Measurements from ENCODE around the gene SENP5. TPM values are rescaled to one million over a fixed set of nuclear protein-coding genes. Genes with fewer than 3 reads are reported as not detected.

SENP5 gene
- total RNA-seq, 1 experiment from 2014 or later: 30.7 TPM

- no peak for DNase-seq (ENCODE audit: low read depth)
Measured at GRCh38 chr3:196967412-196968232, 99.9 kb downstream of the SENP5 start.

DNA sequence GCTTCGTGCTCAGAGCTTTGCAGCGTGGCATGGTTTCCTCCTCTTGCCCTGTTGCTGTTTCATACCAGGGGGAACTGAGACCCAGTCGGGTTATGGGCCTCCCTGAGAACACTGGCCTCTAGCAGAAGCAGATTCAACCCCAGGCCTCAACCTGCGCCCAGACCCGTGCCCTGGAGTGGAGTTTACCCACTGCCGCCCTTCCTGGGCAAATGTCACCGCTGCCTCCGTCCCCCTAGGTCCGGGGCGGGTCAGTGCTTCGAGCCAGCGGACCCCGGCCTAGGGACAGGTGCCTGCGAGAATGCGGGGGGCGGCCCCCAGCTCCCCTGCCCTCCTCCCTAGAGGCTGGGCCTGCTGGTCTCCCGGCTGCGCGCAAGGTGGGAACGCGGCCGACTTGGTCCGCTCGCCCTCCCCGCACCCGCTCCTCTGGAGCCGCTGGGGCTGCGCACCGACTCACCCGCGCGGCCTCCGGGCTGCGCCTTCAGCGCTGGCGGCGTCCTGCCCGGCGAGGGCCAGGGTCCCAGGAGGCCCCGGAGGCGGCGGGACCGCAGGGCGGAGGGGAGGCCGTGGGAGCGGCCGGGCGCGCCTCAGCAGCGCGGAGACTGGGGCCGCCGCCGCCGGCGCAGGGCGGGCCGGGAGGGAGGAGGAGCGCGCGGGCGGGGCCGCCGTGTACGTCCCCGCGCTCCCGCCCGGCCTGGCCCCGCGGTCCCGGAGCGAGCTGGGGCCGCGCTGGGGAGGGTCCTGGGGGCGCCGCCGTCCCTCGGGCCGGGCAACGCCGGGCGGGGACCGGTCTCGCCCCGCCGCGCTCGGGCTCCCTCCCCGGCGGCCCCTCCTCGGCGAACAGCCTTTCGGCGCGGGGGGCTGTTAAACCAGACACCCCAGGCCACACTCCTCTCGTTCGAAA, 100.8 kb downstream of the SENP5 start, which contains the start of gene PIGZ:
Gene PIGZ (minus strand): TSS at position 601 of the 901 bp plus-strand sequence. CDS start 16,802 bp downstream, outside the sequence.
- peak; percentile 10 for DNase-seq (ENCODE audit: low read depth)

DNA sequence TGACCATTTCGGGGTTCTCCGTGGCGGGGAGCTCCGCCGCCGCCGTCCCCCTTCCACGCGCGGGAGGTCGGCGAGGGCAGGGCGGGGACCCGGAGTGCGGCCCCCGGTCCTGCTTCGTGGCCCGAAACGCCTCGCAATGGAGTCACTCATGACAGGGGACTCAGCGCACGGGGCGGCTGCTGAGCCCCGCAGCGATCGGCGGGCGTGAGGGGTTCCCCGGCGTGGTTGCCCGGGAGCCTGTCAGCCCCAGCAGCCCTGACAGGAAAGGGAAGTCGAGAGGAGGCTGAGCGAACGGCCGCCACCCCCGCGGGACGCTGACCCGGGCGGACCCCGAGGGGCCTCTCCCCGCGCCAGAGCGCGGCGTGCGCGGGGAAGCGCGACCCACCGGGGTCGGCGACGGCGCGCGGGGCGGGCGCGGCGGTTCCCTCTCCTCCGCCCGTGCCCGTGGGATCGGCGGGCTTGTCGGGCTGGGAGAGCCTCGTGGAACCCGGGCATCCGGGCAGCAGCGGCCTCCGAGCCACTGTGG, 101.5 kb downstream of the SENP5 start:
- DNase-seq (ENCODE audit: low read depth): peak; percentile 10

DNA sequence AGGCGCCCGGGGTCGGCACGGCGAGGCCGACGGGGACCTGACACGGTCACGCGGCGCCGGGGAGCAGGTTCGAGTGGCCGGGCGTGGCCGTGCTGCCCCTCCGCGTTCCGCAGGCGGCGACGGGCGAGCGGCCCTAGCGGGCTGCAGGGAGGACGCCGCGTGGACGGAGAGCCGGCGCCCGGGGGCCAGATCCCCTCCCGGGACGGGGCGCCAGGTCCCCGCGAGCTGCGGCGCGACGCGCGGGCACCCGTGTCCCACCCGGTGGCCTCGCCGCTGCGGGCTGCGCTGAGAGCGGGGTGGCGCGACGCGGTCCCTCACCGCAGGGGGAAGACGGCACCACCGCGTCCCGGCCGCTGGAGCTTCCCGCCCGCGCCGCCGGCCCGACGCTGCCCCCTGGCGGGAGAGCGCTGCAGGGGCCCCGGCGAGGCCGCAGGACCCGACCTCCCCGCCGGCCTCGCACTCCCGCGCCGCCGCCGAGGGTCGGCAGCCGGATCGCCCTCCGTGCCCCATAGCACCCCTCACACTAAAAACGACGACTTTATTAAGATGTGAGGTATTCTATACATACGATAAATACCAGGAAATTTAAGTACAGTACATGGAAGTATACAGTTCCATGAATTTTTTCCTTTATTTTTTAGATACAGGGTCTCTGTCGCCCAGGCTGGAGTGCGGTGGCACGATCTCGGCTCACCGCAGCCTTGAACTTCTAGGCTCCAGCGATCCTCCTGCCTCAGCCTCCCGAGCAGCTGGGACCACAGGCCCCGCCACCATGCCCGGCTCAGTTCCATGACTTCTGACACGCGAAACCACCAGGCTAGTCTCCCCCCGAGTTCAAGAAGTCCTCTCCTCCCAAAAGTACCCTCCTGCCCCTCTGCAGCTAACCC, 102.2 kb downstream of the SENP5 start:
- peak; percentile 32 for DNase-seq (ENCODE audit: low read depth)

GRCh38 chr3:196970547-196971093, 102.9 kb downstream of the SENP5 start:
- DNase-seq (ENCODE audit: low read depth): no peak

DNA sequence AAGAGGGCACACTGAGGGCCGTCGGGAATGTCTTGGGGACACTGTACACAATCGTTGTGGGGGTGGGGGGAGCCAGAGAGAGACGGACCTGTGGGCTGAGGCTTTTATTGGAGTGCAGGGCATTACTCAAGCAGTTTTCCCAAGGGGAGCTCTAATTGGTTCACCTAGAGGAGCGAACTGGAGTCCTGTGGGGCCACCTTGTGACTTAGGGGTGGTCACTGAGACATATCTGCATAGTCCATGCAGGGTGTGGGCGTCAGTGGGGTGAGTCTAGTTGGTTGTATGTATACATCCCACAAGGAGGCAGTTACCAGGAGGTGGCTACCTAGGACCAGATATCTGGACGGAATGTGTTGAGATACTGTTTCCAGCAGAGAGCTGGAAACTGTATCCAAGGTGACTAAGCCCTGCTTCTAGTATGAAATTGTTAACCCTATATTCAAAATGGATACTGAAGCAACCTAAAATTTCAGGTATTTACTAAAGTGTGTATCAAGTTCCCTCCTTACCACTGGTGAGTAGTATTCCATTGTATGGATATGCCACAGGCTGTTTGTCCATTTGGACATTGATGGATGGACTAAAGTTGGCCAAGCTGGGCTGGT, 103.5 kb downstream of the SENP5 start:
- no peak for DNase-seq (ENCODE audit: low read depth)

DNA sequence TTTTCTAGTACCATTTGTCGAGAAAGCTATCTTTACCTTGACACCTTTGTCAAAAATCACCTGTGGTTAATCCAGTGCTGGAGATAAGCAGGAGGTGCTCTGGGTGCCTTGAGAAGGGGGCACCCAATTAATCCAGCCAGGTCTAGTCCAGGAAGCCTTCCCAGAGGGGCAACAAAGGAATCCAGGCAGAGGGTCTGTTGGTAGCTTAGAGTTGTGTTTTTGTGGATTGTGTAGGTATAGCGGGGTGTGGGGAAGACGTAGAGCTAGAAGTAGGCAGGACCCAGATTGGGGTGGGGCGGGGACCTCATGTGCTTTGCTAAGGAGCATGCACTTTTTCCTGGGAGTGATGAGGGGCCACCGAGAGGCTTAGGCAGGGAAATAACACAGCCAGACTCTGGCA, 106.9 kb downstream of the SENP5 start:
- no peak for DNase-seq (ENCODE audit: low read depth)

- no peak for DNase-seq (ENCODE audit: low read depth)
Measured at GRCh38 chr3:196975349-196975748, 107.6 kb downstream of the SENP5 start.

DNA sequence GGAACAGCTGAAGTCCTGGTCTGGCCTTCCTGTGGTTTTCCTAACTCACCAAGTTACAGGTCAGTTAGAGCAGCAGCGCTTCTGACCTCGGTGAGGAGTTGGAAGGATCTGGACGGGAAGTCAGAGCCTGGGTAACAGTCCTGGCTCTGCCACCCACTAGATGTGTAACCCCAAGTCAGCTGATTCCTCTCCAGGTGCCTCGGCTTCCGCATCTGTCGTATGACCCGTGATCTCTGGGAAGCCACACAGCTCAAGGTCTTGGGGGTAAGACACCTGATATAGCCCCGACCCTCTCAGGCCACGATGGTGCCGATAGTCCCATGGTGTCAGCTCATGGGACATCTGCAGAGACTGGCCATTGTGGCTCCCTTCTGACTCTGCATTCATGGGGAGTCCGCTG, 109.2 kb downstream of the SENP5 start:
- DNase-seq (ENCODE audit: low read depth): no peak

- DNase-seq (ENCODE audit: low read depth): peak; percentile 37
Measured at GRCh38 chr3:196979545-196979944, 111.8 kb downstream of the SENP5 start.

DNA sequence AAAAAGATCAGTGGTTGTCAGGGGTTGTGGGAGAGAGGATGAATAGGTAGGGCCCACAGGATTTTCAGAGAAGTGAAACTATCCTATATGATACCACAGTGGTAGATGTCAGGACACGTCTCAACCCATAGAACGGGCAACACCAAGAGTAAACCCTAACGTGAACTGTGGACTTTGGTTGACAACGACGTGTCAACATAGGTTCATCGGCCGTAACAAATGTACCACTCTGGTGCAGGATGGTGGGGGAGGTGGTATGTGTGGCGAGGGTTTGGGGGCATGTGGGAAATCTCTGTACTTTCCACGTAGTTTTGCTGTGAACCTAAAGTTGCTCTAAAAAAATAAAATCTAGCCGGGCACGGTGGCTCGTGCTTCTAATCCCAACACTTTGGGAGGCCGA, 113.9 kb downstream of the SENP5 start:
- no peak for DNase-seq (ENCODE audit: low read depth)

DNA sequence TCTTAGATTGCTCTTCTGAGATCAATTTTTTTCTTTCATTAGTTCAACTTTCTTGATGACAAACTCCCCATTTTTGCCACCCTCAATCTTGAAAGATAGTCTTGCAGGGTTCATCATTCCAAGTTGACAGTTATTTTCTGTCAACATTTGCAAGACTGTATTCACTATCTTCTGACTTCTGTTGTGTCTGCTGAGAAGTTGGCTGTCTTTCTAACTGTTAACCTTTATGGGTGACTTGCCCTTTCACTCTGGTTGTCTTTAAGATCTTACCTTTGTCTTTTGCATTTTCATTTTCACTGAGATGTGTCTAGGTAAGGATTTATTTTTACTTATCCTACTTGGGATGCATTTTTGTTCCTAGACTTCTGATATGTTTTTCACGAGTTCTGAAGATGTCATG, 115.5 kb downstream of the SENP5 start:
- no peak for DNase-seq (ENCODE audit: low read depth)

Other genes starting within 250 kb of the SENP5 start
- gene NRROS, start 228.2 kb upstream of the SENP5 start, total RNA-seq (2014; rRNA removed): 1.0 and 2.5 TPM in 2 replicates
- gene CEP19, start 155.7 kb upstream of the SENP5 start, total RNA-seq (2014; rRNA removed): 4.4 and 4.5 TPM in 2 replicates
- gene PIGX, start 155.5 kb upstream of the SENP5 start, total RNA-seq (2014; rRNA removed): 26.4 and 31.9 TPM in 2 replicates
- 37.8 and 45.8 TPM in 2 replicates for gene PAK2, start 128.1 kb upstream of the SENP5 start, total RNA-seq (2014; rRNA removed)
- gene NCBP2, start 74.6 kb downstream of the SENP5 start, total RNA-seq (2014; rRNA removed): 79.4 and 84.8 TPM in 2 replicates
- gene PIGZ, start 100.9 kb downstream of the SENP5 start, total RNA-seq (2014; rRNA removed): 0.38 and 2.4 TPM in 2 replicates
- gene MELTF, start 161.9 kb downstream of the SENP5 start, total RNA-seq (2014; rRNA removed): 5.8 and 6.8 TPM in 2 replicates